Measurements from ENCODE around the gene USP47. TPM values are rescaled to one million over a fixed set of nuclear protein-coding genes. Genes with fewer than 3 reads are reported as not detected.

USP47 gene
- total RNA-seq, 4 donors from 2014 or later: 50.3 to 83.0 (median 69.6) TPM

DNA sequence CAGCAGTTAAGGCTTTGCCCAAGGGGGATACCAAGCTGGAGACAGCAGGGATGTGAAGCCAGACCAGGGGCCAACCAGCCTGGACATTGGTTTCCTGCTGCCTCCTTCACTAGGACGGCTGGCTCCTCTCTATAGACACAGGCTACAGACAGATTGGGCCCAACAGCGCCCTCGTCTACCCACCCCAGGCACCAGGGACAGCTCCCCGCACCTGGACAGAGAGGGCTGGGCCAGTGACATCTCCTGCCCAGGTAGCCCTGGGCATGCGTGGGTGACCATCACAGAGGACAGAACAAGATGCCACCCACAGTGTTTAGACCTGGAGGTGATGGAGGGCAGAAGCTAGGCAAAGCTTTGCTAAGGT, 165.4 kb downstream of the USP47 start:
- intact Hi-C loops (cut with DNase I; ENCODE audit: low total_unique reads): no loop called here
- 86% methylated on average over 1 of the region's 5 CpGs; no CpG with 5 or more reads in 1 of the 2 donors for WGBS, 2 donors

DNA sequence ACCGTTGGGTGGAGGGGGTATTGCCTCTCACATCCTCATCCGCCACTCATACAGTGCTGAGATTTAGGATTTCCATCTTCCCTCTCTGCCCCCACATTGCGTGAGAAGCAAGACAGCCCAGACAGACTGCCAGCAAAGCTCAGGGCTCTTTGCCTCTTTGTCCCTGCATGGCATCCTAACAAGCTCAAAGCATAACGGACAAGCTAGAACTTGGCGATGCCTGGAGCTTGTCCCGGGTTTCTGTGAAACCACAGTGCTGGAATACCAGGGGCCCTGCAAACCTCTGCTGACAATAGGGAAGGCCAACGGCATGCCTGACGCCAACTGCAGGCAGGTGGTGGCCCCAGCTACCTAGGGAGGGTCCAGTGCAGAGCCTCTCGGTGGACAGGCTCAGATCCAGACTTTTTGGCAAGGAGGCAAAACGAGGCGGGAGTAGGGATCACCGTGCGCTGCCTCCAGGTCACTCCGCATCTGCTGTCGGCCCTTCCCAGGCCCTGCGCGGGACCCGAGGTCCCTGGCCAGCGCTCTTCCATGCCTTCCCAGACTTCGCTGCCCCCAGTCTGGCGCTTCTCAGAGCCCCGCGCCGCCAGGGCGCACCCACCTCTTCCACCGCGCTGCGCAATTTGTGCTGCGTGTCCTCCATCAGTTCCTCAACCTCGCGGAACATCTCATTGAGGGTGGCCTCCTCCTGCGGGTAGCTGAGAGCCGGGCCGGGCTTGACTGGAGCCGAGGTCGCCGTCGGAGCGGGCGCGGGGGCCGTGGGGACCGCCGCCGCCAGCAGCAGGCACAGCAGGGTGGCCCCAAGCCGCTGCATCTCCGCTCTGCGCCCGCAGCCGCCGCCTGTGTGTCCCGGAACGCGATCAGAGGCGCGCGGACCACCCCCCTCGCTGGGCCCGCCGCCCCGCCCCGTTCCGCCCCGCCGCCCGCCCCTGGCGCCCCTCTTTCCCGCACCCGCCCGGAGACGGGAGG, 166.3 kb downstream of the USP47 start, which contains the start of gene DKK3:
DKK3 (minus strand) TSS at position 858 of the 969 bp plus-strand sequence; CDS start at position 814, 44 bp downstream.
- TF ChIP-seq POLR2A (IDR thresholded peaks at IDR 0.05): no peak
- TF ChIP-seq, protein P1, sequence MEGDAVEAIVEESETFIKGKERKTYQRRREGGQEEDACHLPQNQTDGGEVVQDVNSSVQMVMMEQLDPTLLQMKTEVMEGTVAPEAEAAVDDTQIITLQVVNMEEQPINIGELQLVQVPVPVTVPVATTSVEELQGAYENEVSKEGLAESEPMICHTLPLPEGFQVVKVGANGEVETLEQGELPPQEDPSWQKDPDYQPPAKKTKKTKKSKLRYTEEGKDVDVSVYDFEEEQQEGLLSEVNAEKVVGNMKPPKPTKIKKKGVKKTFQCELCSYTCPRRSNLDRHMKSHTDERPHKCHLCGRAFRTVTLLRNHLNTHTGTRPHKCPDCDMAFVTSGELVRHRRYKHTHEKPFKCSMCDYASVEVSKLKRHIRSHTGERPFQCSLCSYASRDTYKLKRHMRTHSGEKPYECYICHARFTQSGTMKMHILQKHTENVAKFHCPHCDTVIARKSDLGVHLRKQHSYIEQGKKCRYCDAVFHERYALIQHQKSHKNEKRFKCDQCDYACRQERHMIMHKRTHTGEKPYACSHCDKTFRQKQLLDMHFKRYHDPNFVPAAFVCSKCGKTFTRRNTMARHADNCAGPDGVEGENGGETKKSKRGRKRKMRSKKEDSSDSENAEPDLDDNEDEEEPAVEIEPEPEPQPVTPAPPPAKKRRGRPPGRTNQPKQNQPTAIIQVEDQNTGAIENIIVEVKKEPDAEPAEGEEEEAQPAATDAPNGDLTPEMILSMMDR (IDR thresholded peaks at IDR 0.05): no peak
- intact Hi-C loops (cut with DNase I; ENCODE audit: low total_unique reads): no loop called here
- H3K4me3 ChIP-seq (ENCODE audit: low read depth, poor library complexity, severe bottlenecking): peak within 1 kb of the TSS; percentile 31
- DNase-seq (ENCODE audit: low spot score in 2 of 2): peak in 1 of 2 donors; percentile 86
- WGBS, 2 donors: 19 to 24% methylated on average over 19 to 24 of the region's 71 CpGs

More for the DNA sequence above, 165.4 kb downstream of the USP47 start:
- TF ChIP-seq, protein P1 (IDR thresholded peaks at IDR 0.05): no peak
- TF ChIP-seq POLR2A (IDR thresholded peaks at IDR 0.05): no peak
- H3K4me3 ChIP-seq (ENCODE audit: low read depth, poor library complexity, severe bottlenecking): no peak overlapping the region
- DNase-seq (ENCODE audit: low spot score in 2 of 2): peak in 1 of 2 donors; percentile 76

Other genes starting within 250 kb of the USP47 start
- 10 to 100 TPM; 11.5 to 33.0 (median 17.7) TPM for gene GALNT18, start 220.0 kb upstream of the USP47 start, total RNA-seq
- gene DKK3, start 166.7 kb downstream of the USP47 start, total RNA-seq: 100 to 1,000 TPM in 3 of 4 donors, 10 to 100 TPM in 1; 78.5 to 175 (median 121) TPM

Data from lower leg skin (tissue), 4 donors.